AG09319 (cell line): ENCODE measurements around the gene AMPD1.

Experiments used
- DNase-seq: peaks from one replicate; pipeline ENCODE4 v3.0.0-alpha.2; 2010; ENCODE audit warnings: low read depth; ENCODE audit errors: extremely low read depth
- CTCF ChIP-seq: IDR thresholded peaks from 2 replicates; pipeline ENCODE4 v1.5.1; 2011; ENCODE audit warnings: low read depth, mild to moderate bottlenecking, inconsistent platforms, low read length, moderate library complexity

The AMPD1 gene

GRCh38 chr1:114638910-114639309 is 56.4 kb downstream of the AMPD1 start:
- no peak for TF ChIP-seq CTCF
- no peak for DNase-seq

- TF ChIP-seq CTCF, result no peak
- no peak for DNase-seq
These were observed 62.9 kb downstream of the AMPD1 start for GRCh38 chr1:114632427-114632826.

GRCh38 chr1:114627107-114627506 is 68.2 kb downstream of the AMPD1 start:
- DNase-seq, result no peak
- no peak for TF ChIP-seq CTCF

- DNase-seq, result no peak
- TF ChIP-seq CTCF, result no peak
These were observed 72.0 kb downstream of the AMPD1 start for GRCh38 chr1:114623364-114623763.
